GM04503 (cell line): ENCODE measurements around the gene EGFL7.

Experiments used
- DNase-seq: peaks from one replicate; pipeline ENCODE4 v3.0.0-alpha.2; 2012; ENCODE audit warnings: low read depth

The EGFL7 gene

DNA sequence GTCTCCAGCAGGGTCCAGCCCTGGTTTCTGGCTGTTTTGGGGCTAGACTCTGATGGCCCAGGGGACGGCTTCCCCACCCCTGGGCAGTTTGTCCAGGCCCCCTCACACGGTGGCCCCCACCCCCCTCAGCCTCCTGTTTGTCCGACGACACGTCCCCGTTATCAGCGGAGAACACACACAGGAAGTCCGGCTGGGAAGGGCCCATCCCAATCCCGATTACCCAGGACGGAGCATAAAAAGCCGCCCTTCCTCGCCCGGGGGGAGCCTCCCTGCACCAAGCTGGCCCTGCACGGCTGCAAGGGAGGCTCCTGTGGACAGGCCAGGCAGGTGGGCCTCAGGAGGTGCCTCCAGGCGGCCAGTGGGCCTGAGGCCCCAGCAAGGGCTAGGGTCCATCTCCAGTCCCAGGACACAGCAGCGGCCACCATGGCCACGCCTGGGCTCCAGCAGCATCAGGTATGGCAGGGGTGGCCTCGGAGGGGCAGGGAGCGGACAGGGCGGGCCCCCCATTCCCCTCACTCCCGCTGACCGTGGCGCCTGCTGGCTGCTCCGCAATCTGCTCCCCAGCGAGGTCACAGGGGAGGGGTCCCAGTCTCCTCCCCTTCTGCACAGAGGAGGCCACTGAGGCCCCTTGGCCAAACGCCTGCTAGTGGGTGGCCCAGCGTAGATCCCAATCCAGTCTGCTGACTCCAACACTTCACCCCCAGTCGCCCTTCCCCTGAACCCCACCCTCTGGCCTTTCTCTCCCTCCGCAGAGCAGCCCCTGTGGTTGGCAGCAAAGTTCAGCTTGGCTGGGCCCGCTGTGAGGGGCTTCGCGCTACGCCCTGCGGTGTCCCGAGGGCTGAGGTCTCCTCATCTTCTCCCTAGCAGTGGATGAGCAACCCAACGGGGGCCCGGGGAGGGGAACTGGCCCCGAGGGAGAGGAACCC is at the start of gene EGFL7:
TSS of gene EGFL7 (plus strand) at position 261 of the 926 bp plus-strand sequence. CDS start 5,367 bp downstream, outside the sequence.
- DNase-seq, result no peak

DNA sequence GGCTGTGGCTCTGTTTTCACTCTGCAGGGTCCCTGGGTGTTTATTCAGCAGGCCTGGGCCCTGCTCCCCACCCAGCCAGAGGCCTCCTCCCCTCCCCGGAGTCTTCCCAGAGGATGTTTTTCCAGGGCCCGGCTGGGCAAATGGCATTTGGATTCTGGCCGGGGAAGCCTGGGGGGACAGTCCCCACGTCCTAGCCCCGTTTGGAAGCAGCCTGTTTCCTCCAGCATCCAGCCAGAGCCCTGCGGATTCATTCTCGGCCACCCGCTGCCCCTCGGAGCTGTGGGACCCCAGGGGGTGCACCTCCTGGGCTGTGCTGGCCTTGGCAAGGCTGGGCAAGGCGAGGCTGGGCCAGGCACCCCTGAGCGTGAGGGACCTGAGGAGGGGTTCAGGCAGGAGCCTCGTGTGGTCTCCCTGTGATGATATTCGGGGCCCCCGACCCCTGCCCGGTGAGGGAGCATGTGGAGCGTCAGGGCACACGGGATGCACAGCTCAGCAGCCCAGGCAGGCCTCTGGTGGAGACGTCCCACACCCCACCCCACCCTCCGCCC is 48.8 kb upstream of the EGFL7 start:
- DNase-seq, result no peak

DNA sequence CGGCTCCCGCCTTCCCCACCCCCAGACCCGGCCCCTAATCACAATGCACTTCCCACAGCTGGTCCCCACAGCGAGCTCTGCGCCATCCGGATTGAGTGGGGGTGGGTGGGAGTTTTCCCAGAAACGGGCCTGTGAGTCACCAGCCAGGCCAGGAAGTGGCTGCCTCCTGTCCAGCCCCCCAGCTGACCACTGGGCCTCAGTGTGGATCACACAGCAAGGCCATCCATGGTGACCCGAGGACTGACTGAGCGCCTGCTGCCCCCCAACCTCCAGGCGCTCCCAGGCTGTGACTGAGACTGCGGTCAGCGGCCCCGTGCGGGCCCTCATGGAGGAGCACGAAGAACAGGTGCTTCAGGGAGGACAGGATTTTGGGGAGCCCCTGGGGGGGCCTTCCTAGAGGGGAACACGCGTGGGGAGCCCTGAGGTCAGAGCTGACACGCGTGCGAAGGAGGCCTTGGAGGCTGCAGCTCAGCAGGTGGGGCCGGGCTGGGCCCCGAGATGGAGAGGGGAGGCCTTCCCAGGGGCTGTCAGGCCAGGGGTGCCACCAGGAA is 48.3 kb upstream of the EGFL7 start:
- no peak for DNase-seq

DNA sequence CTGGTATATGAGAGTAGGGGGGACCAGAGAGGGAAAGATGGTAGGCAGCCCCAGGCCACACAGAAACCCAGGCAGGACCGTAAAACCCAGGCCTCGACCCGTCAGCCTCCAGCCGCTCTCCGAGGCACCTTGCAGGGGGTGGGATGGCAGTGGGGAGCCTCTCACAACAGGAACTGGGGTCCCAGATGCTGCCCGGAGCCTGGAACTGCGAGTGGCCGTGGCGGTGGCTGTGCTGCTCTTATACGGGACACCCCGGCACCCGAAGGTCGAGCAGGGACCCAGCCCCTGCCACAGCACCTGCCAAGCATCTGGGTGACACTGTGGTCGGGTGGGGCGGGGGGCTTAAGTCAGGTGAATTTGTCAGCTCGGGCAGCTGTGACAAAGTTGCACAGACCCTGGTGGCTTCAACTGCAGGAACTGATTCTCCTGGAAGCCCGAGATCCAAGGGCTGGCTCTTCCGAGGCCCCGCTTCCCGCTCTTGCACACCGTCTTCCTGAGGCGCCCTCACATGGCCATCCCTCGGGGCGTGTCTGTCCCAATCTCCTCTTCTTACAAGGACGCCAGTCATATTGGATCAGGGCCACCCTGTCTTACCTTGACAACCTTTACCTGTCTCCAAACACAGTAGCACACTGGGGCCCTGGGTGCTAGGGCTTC is 47.6 kb upstream of the EGFL7 start:
- DNase-seq, result no peak

DNA sequence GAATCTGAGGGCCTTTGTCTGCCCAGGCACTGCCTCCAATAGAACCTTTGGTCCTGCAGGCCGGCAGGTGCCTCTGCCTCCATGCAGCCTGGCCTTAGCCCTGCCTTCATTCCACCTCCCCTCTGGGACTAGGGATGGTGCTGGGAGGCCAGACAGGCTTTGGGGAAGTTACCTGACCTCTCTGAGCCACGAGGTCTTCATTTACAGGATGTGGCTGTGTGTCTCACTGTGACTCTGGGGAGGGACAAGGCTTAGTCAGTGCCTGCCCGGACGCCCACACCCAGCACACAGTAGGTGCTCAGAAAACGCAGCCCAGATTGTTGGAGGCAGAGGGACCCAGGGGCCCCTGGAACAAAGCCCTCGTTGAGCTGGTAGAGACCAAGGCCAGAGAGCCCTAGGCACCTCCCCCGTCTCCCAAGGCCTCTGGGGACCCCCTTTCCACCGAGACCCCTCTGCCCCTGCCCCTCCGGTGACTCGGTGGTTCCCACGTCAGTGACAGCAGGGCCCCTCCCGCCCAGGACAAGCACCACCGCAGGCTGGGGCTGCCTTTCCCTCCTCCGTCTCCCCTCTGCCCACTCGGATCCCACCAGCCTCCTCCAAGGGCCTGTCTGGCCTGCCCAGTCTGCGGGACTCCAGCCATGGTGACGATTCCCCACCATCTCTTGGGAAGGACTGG is 46.9 kb upstream of the EGFL7 start:
- DNase-seq, result no peak

DNA sequence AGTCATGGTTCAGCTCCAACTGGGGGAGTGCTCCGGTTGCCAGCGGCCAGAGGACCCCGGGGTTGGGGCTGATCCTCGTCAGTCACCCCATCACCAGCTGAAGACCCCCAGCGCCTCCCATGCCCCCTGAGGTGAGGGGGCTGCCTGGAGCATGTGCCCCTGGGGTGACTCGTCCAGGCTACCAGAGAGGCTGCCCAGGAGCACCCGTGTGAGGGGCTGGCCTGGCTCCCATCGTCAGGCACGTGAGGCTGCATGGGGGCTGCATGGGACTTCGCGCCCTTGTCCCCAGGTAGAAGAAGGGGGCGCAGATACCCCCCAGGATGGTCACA is 46.4 kb upstream of the EGFL7 start:
- DNase-seq, result no peak

DNA sequence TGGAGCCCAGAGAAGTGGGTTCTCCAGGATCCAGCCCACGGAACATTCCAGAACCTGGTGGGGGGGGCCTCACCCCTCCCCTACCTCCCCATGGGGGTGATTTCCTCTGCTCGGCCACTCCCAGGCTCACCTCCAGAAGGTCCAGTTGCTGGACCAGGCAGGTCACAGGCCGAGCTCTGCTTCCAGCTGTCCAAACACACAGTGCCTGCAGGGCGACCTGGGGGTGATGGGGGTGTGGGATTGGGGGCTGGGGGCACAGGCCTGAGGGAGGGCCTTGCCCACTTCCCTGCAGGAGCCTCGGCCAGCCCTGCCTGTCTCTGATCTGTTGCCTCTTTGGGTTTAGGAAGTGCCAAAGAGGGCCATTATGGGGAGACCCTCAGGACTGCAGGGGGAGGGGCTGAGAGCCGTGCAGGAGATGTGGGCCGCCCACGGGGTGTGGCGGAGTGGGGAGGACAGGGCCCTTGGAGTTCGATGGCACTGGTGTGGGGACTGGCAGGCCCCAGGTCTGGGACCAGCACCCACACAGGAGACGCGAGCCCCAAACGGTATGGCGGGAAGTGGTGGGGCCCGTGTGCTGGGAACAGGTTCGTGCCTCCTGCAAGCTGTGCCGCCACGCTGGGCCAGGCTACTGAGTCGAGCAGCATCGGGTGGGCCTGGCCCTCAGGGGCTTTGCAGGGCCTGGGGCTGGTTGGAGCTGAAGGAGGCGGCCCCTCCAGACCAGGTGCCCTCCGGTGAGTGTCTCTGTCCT is 45.6 kb upstream of the EGFL7 start:
- no peak for DNase-seq

DNA sequence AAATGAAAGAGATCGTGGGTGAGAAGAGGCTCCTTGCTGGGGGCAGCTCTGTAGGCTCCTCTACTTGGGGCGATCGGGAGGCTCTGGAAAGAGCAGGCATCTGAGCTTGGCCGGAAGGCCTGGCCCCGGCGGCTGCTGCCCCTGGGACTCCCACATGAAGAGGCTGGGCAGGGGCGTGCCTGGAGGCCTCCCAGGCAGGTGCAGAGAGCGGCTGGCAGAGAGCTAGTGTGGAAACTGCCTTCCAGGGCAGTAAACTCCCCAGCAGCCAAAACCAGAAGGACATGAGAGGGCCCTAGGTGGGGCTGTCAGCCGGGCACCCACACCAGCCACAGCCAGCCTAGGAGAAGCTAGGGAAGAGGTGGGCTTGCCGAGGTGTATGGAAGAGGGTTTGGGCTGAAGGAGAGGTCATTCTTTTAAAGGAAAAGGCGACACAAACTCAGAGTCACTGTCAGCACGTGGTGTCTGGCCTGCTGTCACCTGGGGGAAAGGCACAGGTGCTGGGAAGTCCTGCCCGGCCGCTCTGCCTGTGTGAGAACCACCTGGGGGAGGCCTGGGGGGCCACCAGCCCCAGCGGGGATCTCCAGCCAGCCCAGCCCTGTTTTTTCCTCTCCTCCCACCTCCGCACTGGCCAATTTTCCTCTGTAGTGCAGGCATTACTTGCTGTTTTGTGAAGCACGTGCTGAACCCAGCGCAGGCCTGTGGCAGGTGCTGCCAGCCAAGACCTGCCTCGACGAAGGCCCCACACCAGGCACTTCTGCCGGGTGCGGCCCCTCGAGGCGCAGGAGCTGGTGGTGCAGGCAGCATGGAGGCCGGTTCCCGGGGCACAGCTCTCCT is 44.8 kb upstream of the EGFL7 start:
- DNase-seq, result no peak

DNA sequence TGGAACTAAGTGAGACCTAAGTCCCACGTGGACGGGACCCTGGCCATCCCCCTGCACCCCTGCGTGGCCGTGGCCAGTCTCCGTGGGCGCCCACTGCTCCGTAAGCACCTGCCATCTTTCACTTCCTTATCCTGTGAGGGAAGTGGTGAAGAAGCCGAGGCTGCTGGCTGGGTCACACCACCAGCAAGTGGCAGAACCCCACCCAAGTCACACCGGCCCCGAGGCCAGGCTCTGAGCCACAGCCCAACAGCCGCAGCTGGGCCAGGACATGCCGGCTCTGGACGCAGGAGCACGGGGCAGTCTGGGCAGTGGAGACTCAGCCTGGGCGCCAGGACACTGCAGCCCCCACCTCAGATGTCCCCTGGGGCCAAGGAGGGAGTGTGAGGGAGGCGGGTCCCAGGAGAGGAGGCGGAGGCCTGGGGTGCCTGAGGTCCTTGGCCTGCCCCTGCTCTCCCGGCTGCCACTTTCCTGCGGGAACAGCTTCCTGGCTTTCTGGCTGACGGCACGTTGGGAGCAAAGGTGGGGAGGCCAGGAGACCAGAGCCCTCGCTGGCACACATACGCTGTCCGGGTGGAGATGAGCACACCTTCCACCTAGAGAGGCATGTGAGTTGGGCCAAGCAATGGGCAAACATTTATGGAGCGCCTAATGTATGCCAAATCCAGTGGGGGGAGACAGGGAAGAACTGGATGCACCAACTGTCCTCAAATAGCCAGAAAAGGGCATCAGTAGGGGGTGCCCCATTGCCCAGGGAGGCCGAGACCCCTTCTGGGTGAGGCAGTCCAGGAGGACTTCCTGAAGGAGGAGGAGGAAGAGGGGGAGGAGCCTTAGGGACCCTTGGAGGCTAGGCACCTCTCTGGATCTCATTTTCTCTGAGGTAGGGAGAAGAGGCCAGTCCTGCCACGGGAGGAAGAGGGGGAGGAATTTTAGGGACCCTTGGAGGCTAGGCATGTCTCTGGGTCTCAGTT is 43.9 kb upstream of the EGFL7 start:
- no peak for DNase-seq

DNA sequence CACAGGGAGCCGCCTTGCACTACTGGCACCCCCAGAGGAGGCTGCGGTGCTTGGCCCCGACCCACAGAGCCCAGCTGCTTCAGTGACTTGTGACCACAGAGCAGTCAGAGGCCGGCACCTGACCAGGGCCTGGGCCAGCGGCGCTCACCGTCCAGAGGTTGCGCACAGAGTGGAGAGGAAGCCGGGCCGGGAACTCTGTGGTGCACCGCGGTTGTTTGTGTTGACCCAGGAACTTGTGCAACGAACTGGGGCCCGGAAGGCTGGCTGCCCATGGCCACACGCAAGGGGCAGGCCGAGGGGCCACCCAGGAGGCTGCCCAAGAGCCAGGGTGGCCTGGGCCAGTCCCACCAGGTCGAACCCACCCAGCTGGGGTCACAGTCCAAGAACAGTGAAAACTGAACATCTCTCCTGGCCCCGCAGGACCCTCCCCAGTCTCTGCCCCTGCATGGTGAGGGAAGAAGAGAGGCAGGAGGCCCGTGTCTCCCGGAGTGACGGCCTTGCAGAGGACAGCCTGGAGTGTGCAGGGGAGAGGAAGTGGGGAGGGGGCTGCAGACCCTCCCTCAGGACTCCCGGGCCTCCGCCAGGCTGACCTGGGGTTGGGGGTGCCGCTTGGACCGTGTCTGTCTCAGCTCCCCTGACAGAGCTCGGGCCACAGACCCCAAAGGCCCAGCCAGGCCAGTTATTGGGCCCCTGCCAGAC is 42.8 kb upstream of the EGFL7 start:
- no peak for DNase-seq

DNA sequence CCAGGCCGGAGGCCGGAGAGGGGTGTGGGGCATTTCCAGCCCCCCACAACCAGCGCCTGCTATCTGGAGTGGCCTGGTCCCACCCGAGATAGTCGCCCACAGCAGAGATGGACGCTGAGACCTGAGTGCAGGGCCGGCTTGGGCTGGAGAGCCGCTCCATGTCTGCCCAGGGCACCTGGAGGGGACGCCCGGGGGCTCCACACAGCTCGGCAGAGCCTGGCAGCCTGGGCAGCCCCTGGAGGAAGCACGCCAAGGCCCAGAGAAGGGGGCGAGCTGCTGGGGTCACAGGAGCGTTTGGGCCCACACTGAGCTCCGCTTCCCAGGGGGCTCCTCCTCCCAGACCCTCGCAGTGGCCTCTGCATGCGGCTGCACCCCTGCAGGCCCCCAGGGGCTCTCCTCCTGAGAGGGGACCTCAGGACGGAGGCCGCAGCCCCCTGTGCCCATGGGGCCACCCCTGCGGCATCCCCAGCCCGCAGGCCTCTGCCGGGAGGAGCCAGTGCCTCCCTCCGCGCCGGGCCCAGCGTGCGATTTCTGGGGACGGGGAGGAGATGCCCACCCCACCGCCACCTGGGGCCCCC is 42.2 kb upstream of the EGFL7 start:
- DNase-seq, result no peak

DNA sequence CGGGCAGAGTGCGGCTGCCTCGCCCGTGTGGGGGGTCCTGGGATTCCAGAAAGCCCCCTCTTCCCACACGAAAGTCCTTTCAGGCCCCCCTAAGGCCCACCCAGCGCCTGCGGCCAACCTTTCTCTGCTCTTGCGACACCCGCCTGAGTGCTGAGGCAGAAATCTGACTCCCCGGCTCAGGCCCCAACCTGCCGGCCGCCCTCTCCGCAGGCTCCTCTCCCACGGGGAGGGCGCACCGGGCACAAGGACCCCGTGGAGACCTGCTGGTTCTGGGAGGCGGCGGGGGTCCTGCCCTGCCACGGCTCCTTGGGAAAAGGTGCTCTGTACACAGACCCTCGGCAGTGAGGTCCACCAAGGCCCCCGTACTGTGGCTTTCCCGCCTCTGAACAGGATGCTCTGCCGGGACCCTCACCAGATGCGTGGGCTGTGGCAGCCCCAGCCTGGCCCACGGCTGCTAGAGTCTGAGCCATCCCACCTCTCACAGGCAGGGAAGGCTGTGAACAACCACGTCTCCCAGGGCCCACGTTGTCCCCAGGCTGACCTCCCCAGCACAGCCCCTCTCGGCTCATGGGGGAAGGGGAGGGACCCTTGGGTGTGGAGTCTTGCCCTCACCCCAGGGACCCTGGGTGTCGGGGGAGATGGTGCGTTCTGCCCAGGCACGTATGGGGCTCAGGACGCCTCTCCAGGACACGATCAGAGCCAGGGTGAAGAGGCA is 41.5 kb upstream of the EGFL7 start:
- no peak for DNase-seq

DNA sequence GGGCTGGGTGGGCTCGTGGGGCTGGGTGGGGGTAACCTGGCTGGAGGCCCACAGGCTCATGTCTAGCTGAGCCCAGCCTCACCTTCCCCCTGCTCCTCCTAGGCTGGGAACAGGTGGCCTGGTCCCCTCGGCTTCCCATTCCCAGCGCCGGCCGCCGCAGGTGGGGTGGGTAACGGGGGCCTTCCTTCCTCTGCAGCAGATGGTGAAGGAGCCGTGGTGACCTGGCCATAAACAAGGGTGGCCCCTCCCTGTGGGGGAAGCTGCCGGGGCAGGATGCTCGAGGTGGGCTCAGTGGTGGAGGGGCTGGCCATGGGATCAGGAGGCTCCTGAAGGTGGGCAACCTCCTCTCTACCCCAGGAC is 41.0 kb upstream of the EGFL7 start:
- DNase-seq, result no peak

DNA sequence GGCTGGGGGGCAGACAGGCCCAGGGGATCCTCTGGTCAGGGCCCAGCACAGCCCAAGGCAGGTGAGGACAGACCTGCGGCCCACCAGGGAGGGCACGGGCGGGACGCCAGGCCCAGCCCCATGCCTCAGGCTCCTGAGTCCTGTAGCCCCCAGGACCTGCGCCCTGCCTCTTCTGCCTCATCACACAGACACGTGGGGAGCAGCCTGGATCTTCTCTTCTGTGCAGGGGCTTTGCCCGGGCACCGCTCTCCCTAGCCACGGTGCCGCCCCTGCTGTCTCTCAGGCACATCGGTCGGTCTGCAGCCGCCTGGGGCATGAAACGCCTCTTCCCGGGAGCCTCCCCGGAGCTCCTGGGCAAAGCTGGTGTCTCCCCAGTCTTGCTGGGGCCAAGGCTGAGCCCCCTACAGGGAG is 40.2 kb upstream of the EGFL7 start:
- no peak for DNase-seq

DNA sequence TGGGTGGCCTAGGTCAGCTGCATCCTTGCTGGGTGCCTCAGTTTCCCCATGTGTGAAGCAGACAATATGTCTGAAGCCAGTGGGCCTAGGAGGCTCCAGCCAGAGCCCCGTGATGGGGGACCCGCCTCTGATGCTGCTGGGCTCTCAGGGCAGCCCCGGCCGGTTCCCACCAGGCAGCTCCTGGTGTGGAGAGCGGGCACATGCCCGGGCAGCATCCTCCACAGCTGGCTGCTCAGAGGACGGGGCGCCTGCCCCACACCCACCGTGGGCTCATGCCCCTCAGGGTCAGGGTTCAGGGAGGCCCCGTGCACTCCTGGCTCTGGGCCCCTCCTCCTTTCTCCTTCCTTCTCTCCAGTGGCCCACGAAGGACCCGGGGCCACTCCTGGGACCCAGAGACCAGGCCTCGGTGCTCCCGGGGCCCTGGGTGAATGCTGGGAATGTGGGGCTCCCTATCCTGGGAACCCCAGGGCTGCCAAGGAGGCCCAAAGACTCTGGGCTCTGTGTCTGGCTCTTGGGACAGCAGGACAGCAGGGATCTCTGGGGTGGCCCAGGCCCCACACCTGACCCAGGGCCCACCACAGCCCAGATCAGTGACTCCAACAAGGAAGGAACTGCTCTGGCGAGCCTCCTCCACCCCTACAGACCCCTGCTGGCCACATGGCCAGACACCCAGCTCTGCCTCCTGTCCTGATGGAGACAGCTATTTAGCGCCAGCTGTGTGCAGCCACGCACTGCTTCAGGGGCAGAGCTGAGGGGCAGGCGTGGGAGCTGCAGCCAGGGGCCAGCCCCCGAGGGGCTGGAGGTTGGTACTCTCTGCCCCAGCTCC is 39.5 kb upstream of the EGFL7 start:
- DNase-seq, result no peak

DNA sequence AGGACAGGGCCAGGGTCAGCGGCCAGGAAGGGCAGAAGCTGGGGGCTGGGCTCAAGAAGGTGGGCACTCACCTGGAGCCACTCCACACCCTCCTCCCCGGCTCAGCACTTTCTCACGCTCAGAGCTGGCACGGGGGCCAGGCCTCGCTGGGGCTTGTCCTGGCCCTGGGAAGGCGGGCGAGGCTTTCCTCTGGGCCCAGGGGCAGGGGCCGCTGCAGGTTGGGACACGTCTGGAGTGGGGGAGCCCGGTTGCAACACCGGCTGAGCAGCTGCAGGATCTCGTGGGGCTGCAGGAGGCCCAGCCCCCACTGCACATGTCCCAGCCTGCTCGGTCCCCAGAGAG is 38.9 kb upstream of the EGFL7 start:
- DNase-seq, result no peak
